ENCODE data around the gene SNTB2. TPM values are rescaled to one million over a fixed set of nuclear protein-coding genes. Genes with fewer than 3 reads are reported as not detected.

SNTB2 gene
- polyA plus RNA-seq, 1 of the 3 experiments (the other 2 are of a cell fraction): 13.0 TPM

GRCh38 chr16:69237296-69237695 lies 50.3 kb downstream of the SNTB2 start:
- H3K4me2 ChIP-seq: no peak overlapping the region

GRCh38 chr16:69239851-69240250 lies 52.9 kb downstream of the SNTB2 start:
- H3K9ac ChIP-seq: no peak overlapping the region
- POLR2A ChIA-PET: no interaction called here

More at GRCh38 chr16:69237296-69237695, 50.3 kb downstream of the SNTB2 start:
- Histone ChIP-seq H3K4me1 (ENCODE audit: control insufficient read depth in 1 of 2, insufficient read depth in 2 of 2, low read depth in 1 of 2, low read length in 1 of 2) (no peaks in the 10 kb centered on the region; a peak in 1 of 4 replicates), H3K4me3 (ENCODE audit: low read depth in 2 of 2, low read length in 1 of 2) (no peak overlapping the region), H4K20me1 (ENCODE audit: insufficient read depth) (0 out of 2 replicates have a peak, but pooled peaks cover 4% of the 10 kb centered on the region), H3K27me3 (ENCODE audit: insufficient read depth) (no peaks in the 10 kb centered on the region), H2AFZ (ENCODE audit: low read depth) (no peak overlapping the region), H3F3A (replicated peaks; ENCODE audit: insufficient read depth) (peaks cover 8% of the 10 kb centered on the region), H3K36me3 (replicated peaks in 1 of 2; ENCODE audit: control insufficient read depth in 1 of 2, insufficient read depth in 2 of 2, low read length in 1 of 2) (no peaks in the 10 kb centered on the region), H3K27ac (ENCODE audit: low read depth in 2 of 2, low read length in 1 of 2) (no peak overlapping the region), H3K9me2 (no peaks in the 10 kb centered on the region), H3K79me2 (ENCODE audit: insufficient read depth) (peaks cover 70% of the 10 kb centered on the region), H3K9ac (no peak overlapping the region), H3K9me3 (no peaks in the 10 kb centered on the region)
- no peak for DNase-seq
- CTCF ChIA-PET: no interaction called here
- POLR2A ChIA-PET: no interaction called here
- over 99% methylated on average over 3 of the region's 3 CpGs for WGBS (ENCODE audit: low lambda C conversion rate)
- TF ChIP-seq SIN3A (IDR thresholded peaks at IDR 0.05; ENCODE audit: borderline replicate concordance, low read depth, low read length) (no peak), FOSL2 (IDR thresholded peaks at IDR 0.05; ENCODE audit: borderline replicate concordance, low read depth) (no peak)

More at GRCh38 chr16:69239851-69240250, 52.9 kb downstream of the SNTB2 start:
- WGBS (ENCODE audit: low lambda C conversion rate): 97% methylated on average over 1 of the region's 1 CpG
- no peak for DNase-seq
- H2AFZ ChIP-seq (ENCODE audit: low read depth): no peak overlapping the region
- peak overlapping the region in 1 of 2 experiments; percentile 19; a peak in 1 of 4 replicates for H3K27ac ChIP-seq (ENCODE audit: low read depth in 2 of 2, low read length in 1 of 2)
- CTCF ChIA-PET: interaction anchor here (0.6 to 1.1 kb wide), 2 partner anchors 60 to 799 kb away, joined by 3 to 4 read pairs; no protein-coding TSS in a partner anchor
- peaks cover 20% of the 10 kb centered on the region; the same call in 1 of the 2 replicates for H4K20me1 ChIP-seq (ENCODE audit: insufficient read depth)
- H3K27me3 ChIP-seq (ENCODE audit: insufficient read depth): no peaks in the 10 kb centered on the region
- H3K9me3 ChIP-seq: no peaks in the 10 kb centered on the region
- no peaks in the 10 kb centered on the region for H3K36me3 ChIP-seq (replicated peaks in 1 of 2; ENCODE audit: control insufficient read depth in 1 of 2, insufficient read depth in 2 of 2, low read length in 1 of 2)
- H3K4me1 ChIP-seq (ENCODE audit: control insufficient read depth in 1 of 2, insufficient read depth in 2 of 2, low read depth in 1 of 2, low read length in 1 of 2): peaks cover 0 to 4% of the 10 kb centered on the region in 2 experiments; a peak in 2 of 4 replicates
- H3F3A ChIP-seq (replicated peaks; ENCODE audit: insufficient read depth): peaks cover 8% of the 10 kb centered on the region
- H3K79me2 ChIP-seq (ENCODE audit: insufficient read depth): peaks cover 66% of the 10 kb centered on the region
- TF ChIP-seq MAX (IDR thresholded peaks at IDR 0.05; ENCODE audit: low read depth): no peak
- TF ChIP-seq RFX5 (IDR thresholded peaks at IDR 0.05; ENCODE audit: low read length): no peak
- TF ChIP-seq, protein P1, sequence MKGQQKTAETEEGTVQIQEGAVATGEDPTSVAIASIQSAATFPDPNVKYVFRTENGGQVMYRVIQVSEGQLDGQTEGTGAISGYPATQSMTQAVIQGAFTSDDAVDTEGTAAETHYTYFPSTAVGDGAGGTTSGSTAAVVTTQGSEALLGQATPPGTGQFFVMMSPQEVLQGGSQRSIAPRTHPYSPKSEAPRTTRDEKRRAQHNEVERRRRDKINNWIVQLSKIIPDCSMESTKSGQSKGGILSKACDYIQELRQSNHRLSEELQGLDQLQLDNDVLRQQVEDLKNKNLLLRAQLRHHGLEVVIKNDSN (IDR thresholded peaks at IDR 0.05; ENCODE audit: borderline replicate concordance, low read depth): no peak
- TF ChIP-seq, protein P2, sequence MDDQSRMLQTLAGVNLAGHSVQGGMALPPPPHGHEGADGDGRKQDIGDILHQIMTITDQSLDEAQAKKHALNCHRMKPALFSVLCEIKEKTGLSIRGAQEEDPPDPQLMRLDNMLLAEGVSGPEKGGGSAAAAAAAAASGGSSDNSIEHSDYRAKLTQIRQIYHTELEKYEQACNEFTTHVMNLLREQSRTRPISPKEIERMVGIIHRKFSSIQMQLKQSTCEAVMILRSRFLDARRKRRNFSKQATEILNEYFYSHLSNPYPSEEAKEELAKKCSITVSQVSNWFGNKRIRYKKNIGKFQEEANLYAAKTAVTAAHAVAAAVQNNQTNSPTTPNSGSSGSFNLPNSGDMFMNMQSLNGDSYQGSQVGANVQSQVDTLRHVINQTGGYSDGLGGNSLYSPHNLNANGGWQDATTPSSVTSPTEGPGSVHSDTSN (IDR thresholded peaks at IDR 0.05): no peak
- no peak for TF ChIP-seq POLR2AphosphoS5 (IDR thresholded peaks at IDR 0.05; ENCODE audit: low read depth, low read length)
- TF ChIP-seq JUND (IDR thresholded peaks at IDR 0.05): no peak
- TF ChIP-seq TCF12 (IDR thresholded peaks at IDR 0.05): no peak
- no peak for TF ChIP-seq IRF3 (IDR thresholded peaks at IDR 0.05; ENCODE audit: low read depth, low read length)
- no peaks in the 10 kb centered on the region for H3K9me2 ChIP-seq
- no peak overlapping the region for H3K4me2 ChIP-seq
- H3K4me3 ChIP-seq (ENCODE audit: low read depth in 2 of 2, low read length in 1 of 2): no peak overlapping the region

Data from SK-N-SH (cell line).